Embryonic facial prominence (tissue), 1 donor: ENCODE measurements around the gene ALK.
"Not testable (repeated sequence)": the region's sequence is repeated elsewhere in the genome, so short reads cannot be mapped to it uniquely, and the experiment has no call there.

Source experiments
- DNase-seq: peaks from one replicate; pipeline ENCODE4 v3.0.0-alpha.2; 2016; ENCODE audit errors: extremely low spot score

The ALK gene

DNA sequence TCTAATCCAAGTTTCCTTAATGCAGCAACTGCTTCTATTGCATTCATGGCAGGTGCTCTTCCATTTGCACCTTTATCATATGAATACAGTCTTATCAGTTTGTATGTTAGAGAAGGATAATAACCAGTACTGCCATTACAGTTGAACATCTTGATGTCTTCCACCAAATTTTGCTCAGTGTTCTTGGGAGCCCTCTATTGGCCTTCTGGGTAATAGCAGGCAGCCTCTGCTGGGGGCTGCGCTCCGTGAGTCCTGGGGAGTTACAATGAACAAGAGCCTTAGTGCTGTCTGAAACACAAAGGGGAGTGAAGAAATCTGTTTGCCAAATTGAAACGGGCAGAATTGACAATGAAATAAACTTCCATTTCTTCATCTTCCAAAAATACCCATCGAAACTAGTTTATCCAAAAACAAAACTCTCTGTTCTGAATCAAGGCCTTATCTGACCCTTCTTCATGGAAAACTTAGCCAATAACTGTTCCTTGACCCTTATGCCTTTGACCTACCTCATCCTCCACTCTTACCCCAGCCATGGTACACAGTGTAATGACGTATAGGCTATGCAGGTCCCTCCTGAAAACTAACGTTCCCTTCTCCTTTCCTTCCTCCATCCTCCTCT is 79.9 kb downstream of the ALK start:
- DNase-seq: no peak

DNA sequence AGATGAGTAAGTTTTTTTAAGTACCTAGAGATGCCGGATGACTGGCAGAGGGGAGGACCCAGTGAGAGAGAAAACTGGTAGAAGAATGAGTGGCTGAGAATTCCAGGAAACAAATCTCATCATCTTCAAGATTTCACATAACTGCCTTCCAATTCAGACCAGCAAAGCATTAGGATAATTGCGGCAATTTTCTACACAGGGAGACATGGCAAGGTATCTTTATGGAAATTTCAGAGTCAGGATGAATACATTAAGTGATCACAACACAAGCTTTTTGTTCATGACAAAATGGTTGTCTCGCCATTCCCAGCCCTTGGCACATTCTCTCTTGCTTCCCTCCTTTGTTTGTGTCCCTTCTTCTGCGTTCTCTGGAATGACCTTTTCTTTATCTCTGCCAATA is 82.1 kb downstream of the ALK start:
- DNase-seq: no peak

DNA sequence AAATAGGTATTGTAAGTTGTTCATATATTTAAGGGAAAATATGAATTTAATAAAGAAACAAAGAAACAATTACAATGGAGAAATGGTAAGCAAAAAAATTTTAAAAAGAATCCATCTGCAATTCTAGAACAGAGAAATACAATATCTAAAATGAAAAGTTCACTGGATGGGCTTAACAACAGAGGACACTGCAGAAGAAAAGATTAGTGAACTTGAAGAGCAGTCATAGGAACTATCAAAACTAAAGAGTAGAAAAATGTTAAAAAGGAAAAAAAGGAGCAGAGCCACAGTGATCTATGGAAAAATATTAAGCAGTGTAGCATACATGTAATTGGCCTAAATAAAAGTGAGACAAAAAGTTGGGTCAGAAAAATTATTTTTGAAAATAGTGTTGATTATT is 83.5 kb downstream of the ALK start:
- DNase-seq: no peak

DNA sequence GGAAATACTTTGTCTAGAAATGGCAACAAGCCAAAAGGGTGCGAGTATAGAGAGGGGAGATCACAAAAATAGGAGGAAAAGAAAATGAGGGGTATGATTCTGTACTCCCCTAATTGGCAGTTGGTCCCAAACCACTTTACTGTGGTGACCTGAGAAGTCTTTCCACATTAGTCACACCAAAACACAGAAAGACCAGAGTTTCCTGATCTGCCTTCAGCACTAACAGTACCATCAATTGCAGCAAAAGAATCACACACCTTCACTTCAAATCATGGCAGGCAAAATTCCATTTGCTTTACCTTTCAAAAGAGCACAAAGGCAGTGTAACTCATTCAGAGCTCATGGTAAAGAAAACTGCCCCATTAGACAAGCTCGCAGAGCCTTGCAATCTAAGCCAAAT is 86.8 kb downstream of the ALK start:
- no peak for DNase-seq

DNA sequence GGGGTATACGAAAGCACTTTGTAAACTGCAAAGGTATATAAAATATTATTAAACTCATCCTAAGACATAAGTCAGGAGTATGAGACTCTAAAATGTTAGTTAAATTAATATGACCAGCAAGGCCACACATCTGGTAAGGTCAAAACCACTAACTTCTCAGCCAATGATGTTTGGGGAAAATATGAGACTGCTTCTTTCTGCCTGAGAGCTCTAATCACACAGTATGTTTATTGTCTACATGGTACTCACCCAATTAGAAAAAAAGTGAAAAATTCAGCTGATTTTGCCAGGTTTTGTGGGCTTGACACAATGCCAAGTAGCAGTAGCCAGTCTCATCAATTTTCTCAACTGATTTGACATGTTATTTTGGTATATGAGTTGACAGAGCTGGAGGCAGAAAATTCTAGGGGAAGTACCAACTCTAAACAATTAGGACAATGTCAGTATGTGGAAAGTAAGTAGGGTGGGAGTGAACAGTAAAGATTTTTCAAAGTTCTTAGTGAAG is 87.3 kb downstream of the ALK start:
- no peak for DNase-seq

DNA sequence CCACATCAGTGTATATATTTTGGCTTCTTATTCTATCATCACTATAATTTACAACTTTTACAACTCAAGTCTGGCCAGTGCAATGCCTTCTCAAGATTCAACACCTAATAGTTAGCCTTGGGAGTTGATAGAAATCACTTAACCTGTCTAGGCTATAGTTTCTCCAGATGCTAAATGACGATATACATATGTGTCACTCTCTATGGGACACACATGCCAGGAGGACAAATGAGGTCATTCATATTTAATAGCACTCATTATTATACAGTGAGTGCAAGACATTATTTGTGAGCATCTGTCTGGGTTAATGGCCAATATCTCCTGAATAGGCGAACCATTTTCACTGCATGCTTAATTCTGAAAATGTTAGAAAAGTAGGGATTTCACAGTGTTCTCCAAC is 89.8 kb downstream of the ALK start:
- no peak for DNase-seq

DNA sequence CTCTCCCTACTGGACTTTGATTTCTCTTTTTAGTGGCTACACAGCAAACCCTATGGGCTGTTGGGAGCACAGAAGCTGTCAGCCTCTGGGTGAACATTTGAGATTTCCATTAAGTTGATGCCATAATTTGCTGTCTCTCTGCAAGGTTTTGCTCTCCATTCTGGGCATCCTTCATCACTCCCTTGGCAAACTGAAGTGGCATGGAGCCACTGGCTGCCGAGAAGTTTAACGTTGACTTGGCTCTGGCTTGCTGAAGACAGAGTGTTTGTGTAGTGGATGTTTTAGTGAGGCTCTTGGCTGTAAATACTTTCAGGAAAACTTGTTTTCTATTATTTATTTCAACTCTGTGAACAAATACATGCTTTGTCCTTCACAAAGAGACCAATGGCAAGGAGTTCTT is 91.5 kb downstream of the ALK start:
- no peak for DNase-seq

DNA sequence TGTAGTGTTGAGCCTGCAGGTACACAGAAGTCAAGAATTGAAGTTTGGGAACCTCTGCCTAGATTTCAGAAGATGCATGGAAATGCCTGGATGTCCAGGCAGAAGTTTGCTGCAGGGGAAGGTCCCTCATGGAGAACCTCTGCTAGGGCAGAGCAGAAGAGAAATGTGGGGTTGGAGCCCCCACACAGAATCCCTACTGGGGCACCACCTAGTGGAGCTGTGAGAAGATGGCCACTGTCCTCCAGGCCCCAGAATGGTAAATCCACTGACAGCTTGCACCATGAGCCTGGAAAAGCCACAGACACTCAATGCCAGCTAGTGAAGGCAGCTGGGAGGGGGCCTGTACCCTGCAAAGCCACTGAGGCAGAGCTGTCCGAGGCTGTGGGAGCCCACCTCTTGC is 97.2 kb downstream of the ALK start:
- DNase-seq: not testable (repeated sequence)

DNA sequence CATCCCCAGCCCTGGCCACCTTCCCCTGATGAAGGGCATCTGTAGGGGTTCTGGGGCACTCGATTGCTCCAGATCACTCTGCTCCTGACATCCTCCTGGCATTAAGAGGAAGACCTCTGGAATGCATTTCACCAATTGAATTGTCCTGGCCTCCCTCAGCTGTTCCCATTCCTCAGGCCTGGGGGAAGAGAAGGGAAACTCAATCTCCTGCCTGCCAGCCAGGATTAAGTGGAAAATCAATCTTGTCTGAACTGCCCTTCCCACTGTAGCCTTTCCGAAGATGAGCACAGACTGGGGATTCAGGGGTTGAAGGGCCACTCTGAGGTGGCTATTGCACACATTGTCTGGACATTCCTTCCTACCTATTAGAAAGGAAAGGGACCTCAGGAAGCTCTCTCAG is 99.8 kb downstream of the ALK start:
- DNase-seq: no peak

DNA sequence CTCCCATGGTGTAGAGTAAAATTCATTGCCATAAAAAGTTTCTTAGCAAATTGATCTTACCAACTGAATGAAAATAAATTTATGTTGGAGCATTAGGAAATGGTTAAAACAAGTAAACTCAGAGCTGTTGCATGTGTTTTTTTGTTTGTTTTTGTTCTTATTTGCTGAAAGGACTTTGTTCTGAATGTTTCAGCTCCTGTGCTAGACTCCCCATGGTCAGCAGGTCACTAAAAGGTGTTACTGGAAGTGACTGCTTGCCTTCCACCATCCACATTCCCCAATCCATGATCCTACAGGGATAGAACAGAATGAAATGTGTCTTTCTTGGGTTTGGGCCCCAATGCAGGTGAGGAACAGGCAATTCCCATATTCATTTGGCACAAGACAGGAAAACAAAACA is 101.8 kb downstream of the ALK start:
- no peak for DNase-seq

DNA sequence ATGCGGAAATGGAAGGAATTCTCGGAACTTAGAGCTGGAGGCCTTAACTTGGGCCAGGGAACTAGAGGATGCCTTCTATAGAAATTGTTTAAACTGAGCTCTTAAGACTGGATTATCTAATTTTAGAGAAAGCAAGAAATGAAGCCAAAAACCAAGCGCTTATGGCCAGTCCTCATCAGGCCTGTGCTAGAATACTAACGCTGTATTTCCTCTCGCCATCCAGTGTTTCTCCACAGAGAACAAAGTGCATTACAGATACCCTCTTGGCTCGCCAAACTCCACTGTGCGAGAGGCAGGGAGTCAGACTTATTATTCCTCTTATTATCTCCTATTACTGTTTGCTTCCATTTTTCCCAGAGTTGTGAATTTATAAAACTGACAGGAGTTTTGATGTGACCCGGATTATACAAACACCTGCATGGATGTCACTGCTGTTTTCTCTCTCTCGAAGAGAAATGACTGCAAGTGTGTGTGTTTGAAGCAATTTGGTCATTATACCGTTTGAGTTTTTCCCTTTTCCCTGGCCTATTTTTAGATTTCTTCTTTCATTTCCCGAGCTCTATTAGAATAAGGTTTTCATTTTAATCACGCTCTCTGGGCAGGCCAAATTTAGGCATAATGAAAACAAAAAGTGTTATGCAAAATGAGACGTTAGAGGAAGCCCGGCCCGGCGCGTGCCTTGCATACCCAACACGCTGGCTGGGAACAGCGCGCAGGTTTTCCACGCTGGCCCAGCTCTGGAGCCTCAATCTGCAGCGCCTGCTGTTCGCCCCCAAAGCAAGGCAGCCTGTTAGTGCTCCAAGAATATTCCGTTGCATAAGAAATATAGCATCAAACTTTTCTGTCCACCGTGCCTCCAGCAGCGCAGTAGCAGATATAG is 103.3 kb downstream of the ALK start:
- DNase-seq: no peak

DNA sequence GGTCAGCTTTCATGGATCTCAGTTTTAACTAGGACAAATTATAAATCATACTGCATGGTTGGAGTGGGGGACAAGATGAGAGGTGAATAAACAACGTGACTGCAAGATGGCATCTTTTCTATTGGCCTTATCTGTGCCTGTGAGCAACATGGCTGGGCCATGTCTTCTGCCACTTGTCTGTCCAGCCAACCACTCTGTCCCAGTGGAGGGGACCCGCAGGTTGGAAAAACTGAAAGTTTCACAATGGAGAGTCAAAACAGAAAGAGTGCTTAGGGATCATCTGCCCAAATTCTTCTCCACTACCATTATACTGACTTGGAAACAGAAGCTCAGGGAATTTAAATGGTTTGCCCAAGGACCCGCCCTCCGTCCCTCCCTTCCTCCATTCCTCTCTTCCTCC is 104.1 kb downstream of the ALK start:
- no peak for DNase-seq

DNA sequence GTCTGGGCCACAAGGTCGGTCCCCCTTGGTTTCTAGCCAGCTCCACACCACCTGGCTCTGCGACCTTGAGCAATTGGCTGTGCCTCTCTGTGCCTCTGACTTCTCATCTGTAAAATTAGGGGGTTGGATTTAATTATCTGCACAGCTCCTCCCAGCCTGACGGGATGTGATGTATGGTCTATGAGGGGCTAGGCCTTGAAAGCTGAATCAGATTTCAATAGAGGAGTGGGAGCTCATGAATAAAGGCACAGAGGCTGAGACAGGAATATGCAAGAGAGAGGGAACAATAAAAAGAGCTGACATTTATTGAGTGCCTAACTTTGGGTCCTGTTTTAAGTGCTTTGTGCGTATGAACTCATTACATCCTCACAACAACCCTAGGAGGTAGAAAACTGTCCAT is 104.7 kb downstream of the ALK start:
- no peak for DNase-seq

DNA sequence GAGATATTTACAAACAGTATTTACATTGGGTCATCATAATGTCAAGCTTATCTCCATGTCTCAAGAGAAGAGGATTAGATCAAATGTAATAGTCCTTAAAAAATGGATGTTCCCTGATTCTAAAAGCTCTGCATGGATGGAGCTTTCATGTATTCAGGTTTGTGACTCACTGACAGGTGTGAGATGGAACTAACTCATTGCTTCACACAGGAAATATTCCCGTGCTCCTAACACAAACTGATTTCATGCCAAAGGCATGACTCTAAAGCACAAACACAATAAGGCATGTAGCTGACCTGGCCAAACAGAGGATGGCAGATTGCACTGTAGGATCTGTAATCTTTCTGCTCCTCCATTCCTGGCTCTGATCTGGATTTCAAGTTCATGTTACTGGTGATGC is 110.0 kb downstream of the ALK start:
- no peak for DNase-seq

DNA sequence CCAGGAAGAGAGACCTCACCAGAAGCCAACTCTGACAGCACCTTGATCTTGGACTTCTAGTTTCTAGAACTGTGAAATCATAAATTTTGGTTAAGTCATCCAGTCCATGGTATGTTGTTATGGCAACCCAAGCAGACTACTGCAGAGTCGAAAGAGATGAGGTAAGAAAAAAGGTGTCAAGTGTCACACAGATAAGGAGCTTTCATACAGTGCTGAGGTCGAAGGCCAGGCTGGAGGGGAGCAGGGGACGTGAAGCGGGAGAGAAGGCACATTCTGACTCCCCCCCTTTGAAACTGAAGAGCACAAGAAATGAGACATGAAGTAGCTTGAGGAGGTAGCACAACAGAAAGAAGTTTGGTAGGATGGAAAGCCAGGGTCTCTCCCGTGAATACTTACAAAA is 110.4 kb downstream of the ALK start:
- no peak for DNase-seq

DNA sequence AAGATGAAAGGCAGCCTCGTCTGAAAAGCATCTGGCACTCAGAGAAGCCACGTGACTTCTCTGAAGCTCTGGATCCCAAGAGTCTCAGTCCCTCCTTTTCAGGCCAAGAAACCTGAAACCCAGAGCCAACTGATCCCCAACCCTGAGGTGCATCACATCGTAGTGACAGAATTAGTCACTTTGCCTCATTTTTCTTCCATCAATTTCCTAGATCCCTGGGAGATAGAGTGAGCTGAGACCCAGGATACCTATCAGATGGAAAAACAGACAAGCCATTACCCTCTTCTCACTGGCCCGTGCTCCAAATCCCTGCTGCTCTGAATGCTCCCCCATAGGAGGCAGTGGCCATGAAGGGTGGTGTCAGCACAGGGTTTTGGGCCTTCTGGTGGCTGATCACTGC is 113.1 kb downstream of the ALK start:
- no peak for DNase-seq

DNA sequence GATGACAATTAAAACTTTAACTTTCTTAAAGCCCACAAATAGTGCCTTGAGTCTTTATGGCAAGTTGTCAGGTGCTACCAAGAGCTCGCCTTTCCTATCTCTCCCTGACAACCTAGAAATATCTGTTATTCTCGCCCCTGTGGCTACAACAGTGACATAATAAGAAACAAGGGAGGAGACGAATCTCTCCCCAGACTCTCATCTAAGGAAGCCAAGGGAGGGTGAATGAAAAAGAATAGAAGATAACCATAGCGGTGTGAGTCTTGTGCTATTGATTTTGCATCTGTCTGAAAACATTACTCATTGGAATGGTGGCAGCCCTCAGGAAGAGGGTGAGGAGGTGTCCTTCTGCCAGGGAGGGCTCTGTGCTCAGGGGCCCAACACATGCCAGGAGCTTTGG is 114.3 kb downstream of the ALK start:
- no peak for DNase-seq

DNA sequence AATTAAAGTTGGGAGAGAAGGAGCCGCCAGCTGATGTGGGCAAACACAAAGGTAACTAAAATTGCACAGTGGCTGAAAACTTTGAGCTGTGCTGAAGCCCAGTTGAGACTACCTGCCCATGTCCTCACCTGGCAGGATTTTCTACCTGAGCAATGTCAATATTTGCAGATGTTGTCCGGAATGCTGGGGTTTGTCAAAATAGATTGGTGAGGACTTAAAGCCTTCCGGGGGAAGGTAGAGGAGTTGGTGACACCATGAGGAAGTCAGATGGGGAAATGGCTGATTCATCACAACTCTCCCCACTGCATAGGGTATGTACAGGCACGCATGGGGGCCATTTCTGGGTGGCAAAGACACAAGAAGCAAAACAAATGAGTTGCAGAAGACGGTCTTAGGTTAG is 114.9 kb downstream of the ALK start:
- no peak for DNase-seq

DNA sequence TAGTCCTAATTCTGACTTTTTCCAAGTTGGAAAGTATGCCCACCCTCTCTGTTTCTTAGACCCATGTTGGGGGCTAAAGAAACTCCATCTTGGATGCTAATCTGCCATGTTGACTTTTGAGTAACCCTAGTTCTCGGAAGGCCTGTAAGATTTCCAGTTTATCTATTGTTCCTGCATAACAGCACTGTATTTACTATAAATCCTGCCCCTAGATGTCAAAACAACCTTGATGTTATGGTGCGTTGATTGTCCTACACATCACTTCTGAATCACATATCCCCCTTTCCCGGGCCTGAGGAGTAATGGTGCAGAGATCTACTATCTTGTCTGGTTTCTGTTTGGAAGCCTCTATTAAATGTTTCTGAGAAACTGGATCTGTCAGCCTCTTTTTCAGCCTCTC is 116.7 kb downstream of the ALK start:
- no peak for DNase-seq

DNA sequence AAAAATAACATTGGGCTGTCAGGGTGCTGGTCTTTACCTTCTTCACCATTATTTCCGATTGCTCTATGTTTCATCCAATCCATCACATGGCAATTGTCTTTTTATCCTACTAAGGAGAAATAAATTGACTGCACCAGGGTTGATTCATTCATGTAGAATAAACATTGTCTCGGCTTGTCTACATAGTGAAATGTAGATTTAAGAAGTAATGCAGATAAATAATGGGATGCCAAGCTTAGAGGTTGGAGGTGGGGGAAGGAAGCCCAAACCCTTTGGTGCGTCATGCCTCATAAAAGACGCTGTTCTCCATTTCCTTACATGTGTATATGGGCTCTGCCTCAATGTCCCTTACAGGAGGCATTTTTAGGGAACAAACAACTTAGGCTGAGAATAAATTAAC is 117.8 kb downstream of the ALK start:
- DNase-seq: no peak

DNA sequence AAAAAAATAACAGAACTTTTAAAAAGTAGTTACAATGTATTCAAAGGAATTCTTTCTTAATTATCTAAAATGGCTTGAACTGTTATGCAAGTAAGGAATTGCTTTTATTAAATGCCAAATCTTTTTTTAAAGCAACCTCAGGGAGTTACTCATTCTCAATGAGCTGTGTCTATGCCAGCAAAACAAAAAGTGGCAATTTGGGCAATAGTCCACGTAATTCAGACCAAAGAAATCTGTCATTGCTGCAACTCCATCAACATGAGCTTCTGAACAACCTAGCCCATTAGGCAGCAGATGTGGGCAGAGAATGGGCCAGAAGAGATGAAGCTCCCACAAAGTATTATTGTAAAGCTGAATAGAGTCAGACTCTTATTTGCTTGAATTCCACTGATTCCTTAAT is 118.4 kb downstream of the ALK start:
- DNase-seq: no peak

DNA sequence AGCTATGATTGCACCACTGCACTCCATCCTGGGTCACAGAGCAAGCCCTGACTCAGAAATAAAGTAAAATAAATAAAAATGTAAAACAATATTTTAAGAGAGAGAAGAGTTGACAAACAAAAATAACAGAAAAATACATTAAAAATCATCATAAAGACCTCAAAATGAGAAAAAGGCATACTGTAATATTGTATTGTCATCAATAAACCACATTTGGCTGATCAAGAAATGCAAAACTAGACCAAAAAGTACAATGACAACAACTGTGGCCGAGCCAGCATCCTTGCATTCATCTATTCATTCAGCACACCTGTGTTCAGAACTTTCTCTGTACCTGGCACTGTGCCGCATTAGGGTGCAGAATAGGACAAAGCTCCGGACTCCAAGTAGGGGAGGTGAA is 121.8 kb downstream of the ALK start:
- no peak for DNase-seq

DNA sequence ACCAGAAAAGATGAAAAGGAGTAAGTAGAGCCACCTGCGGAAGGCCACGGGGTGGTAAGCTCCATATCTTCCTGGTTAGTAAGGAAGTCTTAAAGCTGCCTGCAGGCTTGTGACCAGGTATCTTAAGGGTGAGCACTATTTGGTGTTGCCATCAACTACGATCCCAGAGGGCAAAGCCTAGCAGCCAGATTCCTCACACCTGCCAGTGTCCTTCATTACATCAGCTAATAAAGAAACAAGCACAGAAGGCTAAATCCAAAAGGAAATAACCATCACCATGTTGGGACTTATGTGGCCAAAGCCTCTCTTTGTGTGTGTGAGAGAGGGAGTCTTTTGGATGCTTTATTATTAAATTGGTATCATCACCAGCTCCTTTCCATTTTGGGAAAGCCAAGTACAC is 123.5 kb downstream of the ALK start:
- no peak for DNase-seq

DNA sequence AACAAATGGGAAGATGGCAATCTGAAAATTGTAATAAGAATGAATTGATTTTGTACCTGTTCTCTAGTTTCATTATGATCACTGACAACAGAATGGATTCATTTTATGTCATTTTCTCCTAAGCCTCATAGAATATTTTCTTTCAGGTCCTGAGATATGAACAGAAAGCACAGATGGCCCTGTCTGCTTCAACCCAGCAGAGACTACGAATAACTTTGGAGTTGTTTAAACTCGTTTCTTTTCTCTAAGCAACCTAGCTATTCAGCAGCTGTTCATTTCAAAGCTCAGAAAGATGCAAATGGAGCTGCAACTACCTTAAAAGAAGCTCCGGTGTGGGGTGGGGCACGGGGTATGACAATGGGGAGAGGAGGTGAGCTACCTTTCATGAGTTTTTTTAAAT is 124.9 kb downstream of the ALK start:
- no peak for DNase-seq
